Retina (tissue), 1 donor: Measurements from ENCODE around the gene BCORL1.
A peak's percentile ranks its signal among the peaks of the same experiment; 100 is the strongest.

Experiments
- DNase-seq: peaks from one replicate; pipeline ENCODE4 v3.0.0-alpha.2; 2016

BCORL1 gene

GRCh38 chrX:129982300-129983251 lies at the start of gene BCORL1:
TSS of gene BCORL1 (plus strand) at chrX:129982635. CDS start at chrX:130005232, 22,597 bp downstream.
- DNase-seq = peak; percentile 93

- peak; percentile 60 for DNase-seq
Measured at GRCh38 chrX:129932821-129933321, 49.6 kb upstream of the BCORL1 start.

- no peak for DNase-seq
Measured at GRCh38 chrX:129933700-129934099, 48.7 kb upstream of the BCORL1 start.

- DNase-seq = peak; percentile 6
Measured at GRCh38 chrX:129934461-129934860, 48.0 kb upstream of the BCORL1 start.

GRCh38 chrX:129934952-129935351 lies 47.5 kb upstream of the BCORL1 start:
- DNase-seq = no peak

GRCh38 chrX:129938081-129938480 lies 44.4 kb upstream of the BCORL1 start:
- DNase-seq = no peak

- DNase-seq = no peak
Measured at GRCh38 chrX:129939986-129940385, 42.4 kb upstream of the BCORL1 start.

- no peak for DNase-seq
Measured at GRCh38 chrX:129940721-129941120, 41.7 kb upstream of the BCORL1 start.

- no peak for DNase-seq
Measured at GRCh38 chrX:129945131-129945530, 37.3 kb upstream of the BCORL1 start.

GRCh38 chrX:129953334-129953648 lies 29.1 kb upstream of the BCORL1 start:
- peak; percentile 20 for DNase-seq

- no peak for DNase-seq
Measured at GRCh38 chrX:129953881-129954280, 28.6 kb upstream of the BCORL1 start.

GRCh38 chrX:129954804-129955203 lies 27.6 kb upstream of the BCORL1 start:
- DNase-seq = no peak

GRCh38 chrX:129955682-129956081 lies 26.8 kb upstream of the BCORL1 start:
- DNase-seq = no peak

GRCh38 chrX:129956145-129956544 lies 26.3 kb upstream of the BCORL1 start:
- no peak for DNase-seq

- DNase-seq = no peak
Measured at GRCh38 chrX:129956765-129957164, 25.7 kb upstream of the BCORL1 start.

- DNase-seq = peak; percentile 73
Measured at GRCh38 chrX:129957241-129958082, 25.0 kb upstream of the BCORL1 start.

GRCh38 chrX:129958083-129958465 lies 24.4 kb upstream of the BCORL1 start:
- no peak for DNase-seq

GRCh38 chrX:129958814-129959492 lies 23.5 kb upstream of the BCORL1 start:
- DNase-seq = peak; percentile 22

GRCh38 chrX:129959493-129959832 lies 23.0 kb upstream of the BCORL1 start:
- peak; percentile 48 for DNase-seq

- no peak for DNase-seq
Measured at GRCh38 chrX:129961180-129962083, 21.0 kb upstream of the BCORL1 start.

- DNase-seq = no peak
Measured at GRCh38 chrX:129963729-129964128, 18.7 kb upstream of the BCORL1 start.

- DNase-seq = no peak
Measured at GRCh38 chrX:129965166-129965565, 17.3 kb upstream of the BCORL1 start.
